Measurements from ENCODE around the gene MORN4.
"Not testable (repeated sequence)": the region's sequence is repeated elsewhere in the genome, so short reads cannot be mapped to it uniquely, and the experiment has no call there.

Gene MORN4

GRCh38 chr10:97598407-97599271, 34.7 kb downstream of the MORN4 start:
- DNase-seq (ENCODE audit: low read depth in 2 of 2, low spot score in 1 of 2), result no peak

GRCh38 chr10:97597778-97598177, 35.5 kb downstream of the MORN4 start:
- no peak for DNase-seq (ENCODE audit: low read depth in 2 of 2, low spot score in 1 of 2)

- no peak for DNase-seq (ENCODE audit: low read depth in 2 of 2, low spot score in 1 of 2)
Observed at GRCh38 chr10:97596101-97597082, 36.9 kb downstream of the MORN4 start.

GRCh38 chr10:97593421-97593820, 39.9 kb downstream of the MORN4 start:
- DNase-seq (ENCODE audit: low read depth in 2 of 2, low spot score in 1 of 2), result no peak

GRCh38 chr10:97590748-97591495, 42.4 kb downstream of the MORN4 start:
- DNase-seq (ENCODE audit: low read depth in 2 of 2, low spot score in 1 of 2), result no peak

GRCh38 chr10:97590082-97590747, 43.1 kb downstream of the MORN4 start:
- DNase-seq (ENCODE audit: low read depth in 2 of 2, low spot score in 1 of 2), result no peak

GRCh38 chr10:97589479-97589878, 43.8 kb downstream of the MORN4 start, which contains the start of gene C10orf62:
Gene C10orf62 (plus strand): TSS chr10:97589721. CDS start chr10:97589898, 177 bp downstream.
- no peak for DNase-seq (ENCODE audit: low read depth in 2 of 2, low spot score in 1 of 2)

- no peak for DNase-seq (ENCODE audit: low read depth in 2 of 2, low spot score in 1 of 2)
Observed at GRCh38 chr10:97587183-97587582, 46.1 kb downstream of the MORN4 start.

GRCh38 chr10:97585439-97585811, 47.9 kb downstream of the MORN4 start:
- DNase-seq (ENCODE audit: low read depth in 2 of 2, low spot score in 1 of 2), result no peak

- no peak for DNase-seq (ENCODE audit: low read depth in 2 of 2, low spot score in 1 of 2)
Observed at GRCh38 chr10:97584798-97585438, 48.4 kb downstream of the MORN4 start.

GRCh38 chr10:97584060-97584797, 49.1 kb downstream of the MORN4 start, which contains the start of gene HOGA1:
Gene HOGA1 (plus strand): TSS chr10:97584389. CDS start chr10:97584704, 315 bp downstream.
- no peak for DNase-seq (ENCODE audit: low read depth in 2 of 2, low spot score in 1 of 2)

- DNase-seq (ENCODE audit: low read depth in 2 of 2, low spot score in 1 of 2), result no peak
Observed at GRCh38 chr10:97583476-97583875, 49.8 kb downstream of the MORN4 start.

- DNase-seq (ENCODE audit: low read depth in 2 of 2, low spot score in 1 of 2), result no peak
Observed at GRCh38 chr10:97582169-97582568, 51.1 kb downstream of the MORN4 start.

GRCh38 chr10:97580421-97581367, 52.6 kb downstream of the MORN4 start:
- DNase-seq (ENCODE audit: low read depth in 2 of 2, low spot score in 1 of 2), result no peak

- no peak for DNase-seq (ENCODE audit: low read depth in 2 of 2, low spot score in 1 of 2)
Observed at GRCh38 chr10:97578171-97578844, 55.0 kb downstream of the MORN4 start.

GRCh38 chr10:97577701-97578100, 55.6 kb downstream of the MORN4 start:
- no peak for DNase-seq (ENCODE audit: low read depth in 2 of 2, low spot score in 1 of 2)

- not testable (repeated sequence) for DNase-seq (ENCODE audit: low read depth in 2 of 2, low spot score in 1 of 2)
Observed at GRCh38 chr10:97576487-97576886, 56.8 kb downstream of the MORN4 start.
